Peyer's patch (tissue), 4 donors: ENCODE results near the gene NAV2. TPM values are rescaled to one million over a fixed set of nuclear protein-coding genes. Genes with fewer than 3 reads are reported as not detected.

Experiments
- DNase-seq, 3 donors: peaks; one replicate each; pipeline ENCODE4 v3.0.0-alpha.2; 2017 to 2019
- H3K27ac ChIP-seq, 4 donors: fragments of 200-600 bp; sonication (generic); one replicate each; pipeline ENCODE4 v1.5.1; 2016 to 2019
- H3K27me3 ChIP-seq, 2 donors: fragments of 200-600 bp; sonication (generic); one replicate each; pipeline ENCODE4 v1.5.1; 2019
- H3K36me3 ChIP-seq, 3 donors: fragments of 200-600 bp; sonication (generic); one replicate each; pipeline ENCODE4 v1.5.1; 2016 to 2019
- H3K4me1 ChIP-seq, 4 donors: fragments of 200-600 bp; sonication (generic); one replicate each; pipeline ENCODE4 v1.5.1; 2016 to 2019
- H3K4me3 ChIP-seq, 4 donors: fragments of 200-600 bp; sonication (generic); 1 replicate in 3 of 4; 2 replicates in 1 of 4; pipeline ENCODE4 v1.5.1; 2016 to 2019; ENCODE audit warnings: mild to moderate bottlenecking in 1 of 4
- H3K9me3 ChIP-seq, 4 donors: fragments of 200-600 bp; sonication (generic); one replicate each; pipeline ENCODE4 v1.5.1; 2016 to 2019; ENCODE audit warnings: mild to moderate bottlenecking in 1 of 4
- POLR2A ChIP-seq, 2 donors: fragments of 450-650 bp; IDR thresholded peaks; one replicate each; pipeline ENCODE4 v1.5.1; 2017; ENCODE audit warnings: antibody characterized with exemption in 2 of 2, mild to moderate bottlenecking in 2 of 2, moderate library complexity in 2 of 2
- total RNA-seq, 4 donors: library from RNA; depleted of rRNA; stranded (reverse); fragments of >200 nt; gene quantifications; one replicate each; pipeline ENCODE4 v1.1.0, GENCODE V29; 2016
- TF ChIP-seq, protein P1 (sequence below), 6 experiments: fragments of 450-650 bp in 4 of 6; fragments of 200-600 bp in 2 of 6; sonication (generic) in 1 of 6; IDR thresholded peaks; one replicate each; pipeline ENCODE4 v1.5.1; 2017 to 2019; ENCODE audit warnings: antibody characterized with exemption in 6 of 6, mild to moderate bottlenecking in 3 of 6, moderate library complexity in 1 of 6

Gene NAV2
- total RNA-seq, 4 donors from 2014 or later = 6.0 to 48.7 (median 20.1) TPM

DNA sequence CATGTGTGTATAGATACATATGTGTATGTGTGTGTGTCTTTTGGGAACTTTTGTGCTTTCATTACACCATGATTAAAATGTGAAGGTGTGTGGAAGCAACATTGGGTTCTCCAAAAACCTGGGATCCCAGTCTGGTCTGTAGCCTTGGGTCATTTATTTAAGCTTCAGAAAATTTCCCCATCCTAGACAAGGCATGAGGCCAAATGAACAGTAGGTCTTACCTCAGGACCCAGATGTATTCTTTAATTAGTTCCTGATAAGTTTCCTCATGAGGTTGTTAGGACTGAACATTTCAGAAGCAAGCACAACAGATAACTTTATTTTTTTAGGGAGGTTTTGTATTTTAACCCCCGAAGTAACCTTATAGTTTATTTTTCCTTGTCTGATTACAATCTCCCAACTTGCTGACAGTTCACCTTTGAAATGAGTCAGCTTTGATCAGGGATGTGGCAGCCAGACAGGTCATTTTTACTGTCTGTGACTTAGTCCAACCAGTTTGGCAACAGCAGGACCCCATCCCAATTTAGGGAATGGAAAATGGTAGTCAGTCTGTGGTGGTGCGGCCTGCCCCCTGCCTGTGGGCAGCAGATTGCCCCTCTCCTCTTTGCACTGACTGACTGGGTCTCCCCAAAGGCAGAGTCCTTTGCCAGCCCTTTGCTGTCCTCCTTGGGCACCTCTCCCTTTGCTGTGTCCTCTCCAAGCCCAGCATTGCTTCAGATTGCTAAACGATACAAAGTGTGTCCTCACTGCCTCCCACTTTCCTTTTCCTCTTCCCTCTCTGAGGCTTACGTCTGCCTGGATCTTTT, 88.3 kb downstream of the NAV2 start:
- TF ChIP-seq, protein P1, sequence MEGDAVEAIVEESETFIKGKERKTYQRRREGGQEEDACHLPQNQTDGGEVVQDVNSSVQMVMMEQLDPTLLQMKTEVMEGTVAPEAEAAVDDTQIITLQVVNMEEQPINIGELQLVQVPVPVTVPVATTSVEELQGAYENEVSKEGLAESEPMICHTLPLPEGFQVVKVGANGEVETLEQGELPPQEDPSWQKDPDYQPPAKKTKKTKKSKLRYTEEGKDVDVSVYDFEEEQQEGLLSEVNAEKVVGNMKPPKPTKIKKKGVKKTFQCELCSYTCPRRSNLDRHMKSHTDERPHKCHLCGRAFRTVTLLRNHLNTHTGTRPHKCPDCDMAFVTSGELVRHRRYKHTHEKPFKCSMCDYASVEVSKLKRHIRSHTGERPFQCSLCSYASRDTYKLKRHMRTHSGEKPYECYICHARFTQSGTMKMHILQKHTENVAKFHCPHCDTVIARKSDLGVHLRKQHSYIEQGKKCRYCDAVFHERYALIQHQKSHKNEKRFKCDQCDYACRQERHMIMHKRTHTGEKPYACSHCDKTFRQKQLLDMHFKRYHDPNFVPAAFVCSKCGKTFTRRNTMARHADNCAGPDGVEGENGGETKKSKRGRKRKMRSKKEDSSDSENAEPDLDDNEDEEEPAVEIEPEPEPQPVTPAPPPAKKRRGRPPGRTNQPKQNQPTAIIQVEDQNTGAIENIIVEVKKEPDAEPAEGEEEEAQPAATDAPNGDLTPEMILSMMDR (IDR thresholded peaks at IDR 0.05) = no peak
- no peak for TF ChIP-seq POLR2A (IDR thresholded peaks at IDR 0.05)
- no peaks in the 10 kb centered on the region for H3K9me3 ChIP-seq
- H3K27me3 ChIP-seq = no peaks in the 10 kb centered on the region
- peak overlapping the region in 1 of 4 donors; percentile 23 for H3K27ac ChIP-seq
- DNase-seq = no peak
- H3K4me3 ChIP-seq = no peak overlapping the region
- peaks cover 0 to 18% (median 0%) of the 10 kb centered on the region in 4 donors for H3K4me1 ChIP-seq
- no peaks in the 10 kb centered on the region for H3K36me3 ChIP-seq

DNA sequence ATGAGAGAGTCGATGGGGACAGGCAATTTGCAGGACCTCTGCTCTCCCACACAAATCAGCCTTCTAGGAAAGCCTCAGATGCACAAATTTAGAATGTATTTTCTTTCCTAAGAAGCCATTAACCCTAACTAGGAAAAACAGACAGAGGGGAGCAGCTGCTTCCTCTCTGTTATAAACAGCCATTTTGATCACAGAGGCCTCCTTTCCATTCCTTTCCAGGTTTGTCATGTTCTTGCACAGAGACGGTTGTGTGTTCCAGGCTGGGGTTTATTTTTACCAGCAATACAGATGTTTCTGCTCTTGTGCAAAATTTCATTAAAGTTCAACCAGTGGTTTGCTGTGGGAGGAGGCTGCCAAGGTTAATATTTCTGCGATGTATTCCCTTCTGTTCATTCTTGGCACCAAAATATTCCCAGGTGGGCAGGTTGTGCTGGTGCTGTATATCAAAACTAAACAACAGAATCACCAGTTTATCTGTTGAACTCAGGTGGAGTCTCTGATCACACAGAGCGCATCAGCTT, 90.2 kb downstream of the NAV2 start:
- Histone ChIP-seq H3K4me1 (peaks cover 0 to 18% (median 0%) of the 10 kb centered on the region in 4 donors), H3K9me3 (no peaks in the 10 kb centered on the region), H3K27ac (peak overlapping the region in 2 of 4 donors; percentile 8 to 57), H3K27me3 (no peaks in the 10 kb centered on the region), H3K4me3 (no peak overlapping the region), H3K36me3 (no peaks in the 10 kb centered on the region)
- no peak for TF ChIP-seq POLR2A (IDR thresholded peaks at IDR 0.05)
- TF ChIP-seq, protein P1 (IDR thresholded peaks at IDR 0.05) = no peak
- DNase-seq = no peak

DNA sequence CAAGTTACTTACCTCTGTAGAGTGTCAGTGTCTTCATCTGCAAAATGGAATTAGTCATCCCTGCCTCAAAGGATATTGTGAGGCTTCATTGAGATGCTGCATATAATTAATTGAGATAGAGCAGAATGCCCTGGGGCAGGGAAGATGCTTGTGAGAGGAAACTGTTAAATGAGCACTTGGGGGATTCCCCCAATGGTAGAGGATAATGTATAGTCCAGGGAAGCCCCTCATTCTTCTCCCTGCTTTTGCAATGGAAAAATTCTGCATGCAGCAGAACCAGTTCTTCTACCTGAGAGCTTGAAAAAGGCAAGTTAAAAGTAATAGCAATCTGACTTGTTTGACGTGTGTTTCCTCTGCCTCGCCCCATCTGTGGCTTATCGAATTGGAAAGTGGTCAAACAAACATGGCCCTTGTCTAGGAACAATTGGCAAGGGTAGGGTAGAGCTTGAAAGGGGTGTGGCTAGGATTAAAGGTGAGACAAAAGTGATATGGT, 90.9 kb downstream of the NAV2 start:
- peak overlapping the region in 2 of 4 donors; percentile 8 to 57 for H3K27ac ChIP-seq
- H3K4me3 ChIP-seq = no peak overlapping the region
- peaks cover 0 to 18% (median 0%) of the 10 kb centered on the region in 4 donors for H3K4me1 ChIP-seq
- H3K9me3 ChIP-seq = no peaks in the 10 kb centered on the region
- H3K27me3 ChIP-seq = no peaks in the 10 kb centered on the region
- H3K36me3 ChIP-seq = no peaks in the 10 kb centered on the region
- no peak for TF ChIP-seq POLR2A (IDR thresholded peaks at IDR 0.05)
- TF ChIP-seq, protein P1 (IDR thresholded peaks at IDR 0.05) = no peak
- DNase-seq = peak in 1 of 3 donors; percentile 60

- no peak for DNase-seq
- Histone ChIP-seq H3K27me3 (no peaks in the 10 kb centered on the region), H3K4me3 (no peak overlapping the region), H3K27ac (no peak overlapping the region), H3K4me1 (peaks cover 0 to 18% (median 0%) of the 10 kb centered on the region in 4 donors), H3K36me3 (no peaks in the 10 kb centered on the region), H3K9me3 (no peaks in the 10 kb centered on the region)
- TF ChIP-seq, protein P1 (IDR thresholded peaks at IDR 0.05) = no peak
- no peak for TF ChIP-seq POLR2A (IDR thresholded peaks at IDR 0.05)
Measured at GRCh38 chr11:19805376-19805775, 92.7 kb downstream of the NAV2 start.

- no peaks in the 10 kb centered on the region for H3K9me3 ChIP-seq
Measured at GRCh38 chr11:19805827-19806226, 93.2 kb downstream of the NAV2 start.

More at GRCh38 chr11:19805827-19806226, 93.2 kb downstream of the NAV2 start:
- Histone ChIP-seq H3K4me1 (peaks cover 0 to 16% (median 0%) of the 10 kb centered on the region in 4 donors), H3K27me3 (no peaks in the 10 kb centered on the region), H3K4me3 (no peak overlapping the region), H3K36me3 (no peaks in the 10 kb centered on the region), H3K27ac (no peak overlapping the region)
- TF ChIP-seq, protein P1 (IDR thresholded peaks at IDR 0.05) = no peak
- no peak for TF ChIP-seq POLR2A (IDR thresholded peaks at IDR 0.05)
- no peak for DNase-seq
